ENCODE results near the gene UGT3A2.

GRCh38 chr5:36017004-36017403 is 49.7 kb downstream of the UGT3A2 start:
- TF ChIP-seq POLR2A (IDR thresholded peaks at IDR 0.05) (no peak), CTCF (IDR thresholded peaks at IDR 0.05) (no peak)

Measured in sigmoid colon (tissue), 3 donors.